H1 (cell line): ENCODE data around the gene NPNT. TPM values are rescaled to one million over a fixed set of nuclear protein-coding genes. Genes with fewer than 3 reads are reported as not detected.

ENCODE experiments used
- CTCF ChIA-PET: fragments of 300-600 bp; sonication (Branson Sonifier 250); formaldehyde crosslinking; loops from one replicate; lab custom pipeline; 2021; ENCODE audit not compliant: partially characterized antibody; lab: Charles Lee
- POLR2A ChIA-PET: fragments of 300-600 bp; sonication (Branson Sonifier 250); formaldehyde crosslinking; loops from one replicate; lab custom pipeline; 2021; ENCODE audit warnings: inconsistent platforms; ENCODE audit not compliant: partially characterized antibody; lab: Charles Lee
- DNase-seq, 2 experiments: peaks; one replicate each; pipeline versions ENCODE4 v3.0.0 to v3.0.0-alpha.2; 2010 to 2022; ENCODE audit warnings: low spot score in 2 of 2, low read depth in 1 of 2, mixed read lengths in 1 of 2
- FAIRE-seq: peaks from 2 replicates; lab custom pipeline; 2011; peaks lifted over from hg19 to GRCh38; lab: Jason Lieb, UNC
- H2AFZ ChIP-seq: 2 replicates; pipeline ENCODE4 v1.8.1; 2012; ENCODE audit warnings: low read length, inconsistent platforms
- H2AK5ac ChIP-seq: 2 replicates; pipeline ENCODE4 v1.6.1; 2013; ENCODE audit warnings: low read depth, low read length
- H2BK120ac ChIP-seq: replicated peaks from 2 replicates; pipeline ENCODE3; 2013; ENCODE audit warnings: low read depth, low read length, inconsistent platforms
- H2BK12ac ChIP-seq: 2 replicates; pipeline ENCODE4 v1.6.1; 2013; ENCODE audit warnings: low read depth, low read length
- H2BK15ac ChIP-seq: 2 replicates; pipeline ENCODE4 v1.6.1; 2013; ENCODE audit warnings: low read length
- H2BK20ac ChIP-seq: 2 replicates; pipeline ENCODE4 v1.6.1; 2013; ENCODE audit warnings: low read length
- H2BK5ac ChIP-seq: 2 replicates; pipeline ENCODE4 v1.6.1; 2013; ENCODE audit warnings: low read depth, low read length
- H3K14ac ChIP-seq: 2 replicates; pipeline ENCODE4 v1.6.1; 2013; ENCODE audit warnings: inconsistent platforms; ENCODE audit not compliant: insufficient read length
- H3K18ac ChIP-seq: 2 replicates; pipeline ENCODE4 v1.6.1; 2013; ENCODE audit warnings: low read length; ENCODE audit errors: extremely low read depth
- H3K23ac ChIP-seq: 2 replicates; pipeline ENCODE4 v1.6.1; 2013; ENCODE audit warnings: inconsistent platforms; ENCODE audit not compliant: insufficient read length
- H3K23me2 ChIP-seq: 2 replicates; pipeline ENCODE4 v1.6.1; 2013; ENCODE audit warnings: low read depth, low read length
- H3K27ac ChIP-seq: 2 replicates; pipeline ENCODE4 v1.6.1; 2011; ENCODE audit warnings: low read depth, low read length, inconsistent platforms
- H3K27me3 ChIP-seq, 4 experiments: replicated peaks in 1 of 4; 1 replicate in 1 of 4; 2 replicates in 3 of 4; pipeline versions ENCODE4 v1.6.1 to v1.8.1; 2011 to 2013; ENCODE audit warnings: low read length in 3 of 4, mild to moderate bottlenecking in 3 of 4, inconsistent platforms in 2 of 4, mixed read lengths in 2 of 4, moderate library complexity in 1 of 4; ENCODE audit not compliant: control insufficient read depth in 3 of 4, insufficient read depth in 3 of 4; ENCODE audit errors: extremely low read depth in 1 of 4
- H3K36me3 ChIP-seq, 4 experiments: 2 replicates each; pipeline versions ENCODE4 v1.6.1 to v1.8.1; 2011 to 2013; ENCODE audit warnings: mild to moderate bottlenecking in 4 of 4, low read length in 3 of 4, moderate library complexity in 2 of 4, control low read depth in 1 of 4, inconsistent platforms in 1 of 4; ENCODE audit not compliant: insufficient read depth in 4 of 4, control insufficient read depth in 2 of 4
- H3K4ac ChIP-seq: replicated peaks from 2 replicates; pipeline ENCODE3; 2013; ENCODE audit warnings: low read length, low read depth, mixed read lengths, inconsistent platforms; ENCODE audit not compliant: insufficient read length
- H3K4me1 ChIP-seq, 4 experiments: replicated peaks in 1 of 4; 1 replicate in 1 of 4; 2 replicates in 3 of 4; pipeline versions ENCODE4 v1.6.1 to v1.8.1; 2011 to 2013; ENCODE audit warnings: low read length in 3 of 4, inconsistent platforms in 2 of 4, mixed read lengths in 1 of 4; ENCODE audit not compliant: insufficient read depth in 4 of 4, control insufficient read depth in 3 of 4
- H3K4me2 ChIP-seq, 2 experiments: 2 replicates each; pipeline versions ENCODE4 v1.6.1 to v1.8.1; 2011 to 2013; ENCODE audit warnings: low read depth in 2 of 2, low read length in 2 of 2, control low read depth in 1 of 2, inconsistent platforms in 1 of 2, mild to moderate bottlenecking in 1 of 2; ENCODE audit not compliant: insufficient read depth in 1 of 2
- H3K4me3 ChIP-seq, 4 experiments: fragments of 200-600, 300-600 bp in 1 of 4; sonication (generic), shearing (Covaris generic), sonication (Bioruptor Twin) in 1 of 4; 2 replicates each; pipeline versions ENCODE4 v1.5.1 to v1.8.1; 2011 to 2016; ENCODE audit warnings: low read length in 4 of 4, low read depth in 3 of 4, control low read depth in 2 of 4, inconsistent platforms in 2 of 4, mild to moderate bottlenecking in 2 of 4, mixed read lengths in 1 of 4, moderate library complexity in 1 of 4; ENCODE audit not compliant: insufficient read depth in 2 of 4; ENCODE audit errors: extremely low read depth in 1 of 4
- H3K56ac ChIP-seq: replicated peaks from 2 replicates; pipeline ENCODE3; 2013; ENCODE audit warnings: low read depth, mild to moderate bottlenecking, mixed read lengths, low read length, inconsistent platforms; ENCODE audit not compliant: insufficient read length
- H3K79me1 ChIP-seq: 2 replicates; pipeline ENCODE4 v1.6.1; 2013; ENCODE audit warnings: low read depth, low read length, control low read depth
- H3K79me2 ChIP-seq, 2 experiments: 2 replicates each; pipeline versions ENCODE4 v1.6.1 to v1.8.1; 2012 to 2013; ENCODE audit warnings: low read length in 2 of 2, mild to moderate bottlenecking in 2 of 2, inconsistent platforms in 1 of 2; ENCODE audit not compliant: insufficient read depth in 2 of 2, control insufficient read depth in 1 of 2
- H3K9ac ChIP-seq, 4 experiments: replicated peaks in 1 of 4; 1 replicate in 1 of 4; 2 replicates in 3 of 4; pipeline versions ENCODE4 v1.6.1 to v1.8.1; 2011 to 2013; ENCODE audit warnings: low read depth in 3 of 4, low read length in 3 of 4, control low read depth in 2 of 4, mild to moderate bottlenecking in 2 of 4, moderate library complexity in 2 of 4, inconsistent platforms in 1 of 4; ENCODE audit errors: extremely low read depth in 1 of 4
- H3K9me3 ChIP-seq, 2 experiments: 2 replicates each; pipeline versions ENCODE4 v1.6.1 to v1.8.1; 2012 to 2013; ENCODE audit warnings: mild to moderate bottlenecking in 2 of 2, moderate library complexity in 2 of 2, control low read depth in 1 of 2, inconsistent platforms in 1 of 2, low read depth in 1 of 2, low read length in 1 of 2, mixed read lengths in 1 of 2; ENCODE audit not compliant: insufficient read depth in 2 of 2
- H4K20me1 ChIP-seq, 2 experiments: replicated peaks in 1 of 2; 2 replicates each; pipeline versions ENCODE3 to v1.8.1; 2011 to 2013; ENCODE audit warnings: inconsistent platforms in 2 of 2, low read length in 2 of 2, mild to moderate bottlenecking in 1 of 2; ENCODE audit not compliant: insufficient read depth in 2 of 2, control insufficient read depth in 1 of 2
- H4K5ac ChIP-seq: 2 replicates; pipeline ENCODE4 v1.6.1; 2013; ENCODE audit warnings: low read length, low read depth, mixed read lengths, inconsistent platforms; ENCODE audit not compliant: insufficient read length
- H4K8ac ChIP-seq: 2 replicates; pipeline ENCODE4 v1.8.0; 2013; ENCODE audit warnings: mild to moderate bottlenecking, moderate library complexity, low read length, inconsistent platforms; ENCODE audit not compliant: insufficient read depth; ENCODE audit errors: extremely low read depth
- H4K91ac ChIP-seq: replicated peaks from 2 replicates; pipeline ENCODE3; 2013; ENCODE audit warnings: low read length, mixed read lengths, inconsistent platforms; ENCODE audit not compliant: insufficient read length
- EP300 ChIP-seq, 2 experiments: IDR thresholded peaks; 1 replicate in 1 of 2; 2 replicates in 1 of 2; pipeline ENCODE4 v1.6.1; 2011 to 2012; ENCODE audit warnings: low read depth in 2 of 2, low read length in 2 of 2, mild to moderate bottlenecking in 2 of 2, borderline replicate concordance in 1 of 2, inconsistent platforms in 1 of 2, moderate library complexity in 1 of 2
- GTF2F1 ChIP-seq: IDR thresholded peaks from 2 replicates; pipeline ENCODE4 v1.6.1; 2012; ENCODE audit warnings: low read depth, low read length, improper control_type of control experiment, borderline replicate concordance
- POLR2AphosphoS5 ChIP-seq: IDR thresholded peaks from 2 replicates; pipeline ENCODE4 v1.6.1; 2011; ENCODE audit warnings: low read depth, low read length
- SIN3A ChIP-seq, 2 experiments: IDR thresholded peaks in 1 of 2; conservative IDR thresholded peaks in 1 of 2; 2 replicates each; pipeline ENCODE4 v1.6.1; 2011 to 2012; ENCODE audit warnings: low read length in 2 of 2, improper control_type of control experiment in 1 of 2, low read depth in 1 of 2, mild to moderate bottlenecking in 1 of 2
- TCF12 ChIP-seq: IDR thresholded peaks from 2 replicates; pipeline ENCODE4 v1.6.1; 2011; ENCODE audit warnings: low read depth, mild to moderate bottlenecking, low read length
- polyA plus RNA-seq, 7 experiments: library from polyadenylated mRNA; depleted of rRNA in 3 of 7; stranded (reverse) in 5 of 7; unstranded in 2 of 7; fragments of >200 nt in 5 of 7; fragments of 200-250 nt in 2 of 7; gene quantifications; 1 replicate in 5 of 7; 2 replicates in 1 of 7; 4 replicates in 1 of 7; pipeline versions ENCODE4 v1.2.1 to v1.2.3, GENCODE V29; 2011 to 2013; ENCODE audit warnings: missing spikeins in 2 of 7, mixed read lengths in 2 of 7
- total RNA-seq: library from RNA; stranded (reverse); fragmentation: NEBNext Ultra II Directional; extraction: Animal tissue kit (Norgen Biotek cat#: 25700); gene quantifications from 2 replicates; pipeline ENCODE4 v1.2.1, GENCODE V29; 2021

NPNT gene
- total and polyA plus RNA-seq, 2 of the 8 experiments (the other 6 are each of a cell fraction or from before 2014, with no cell fraction given): 0.24 to 0.97 TPM

- Histone ChIP-seq H3K18ac (no peak overlapping the region), H2AFZ (no peak overlapping the region), H3K4me3 (no peak overlapping the region), H2AK5ac (no peak overlapping the region), H3K36me3 (no peaks in the 10 kb centered on the region), H2BK120ac (no peak overlapping the region), H3K9ac (no peak overlapping the region), H3K9me3 (no peaks in the 10 kb centered on the region), H2BK5ac (no peak overlapping the region), H3K23ac (no peak overlapping the region), H4K20me1 (no peaks in the 10 kb centered on the region), H3K27ac (no peak overlapping the region), H3K79me1 (no peaks in the 10 kb centered on the region), H2BK20ac (no peak overlapping the region), H3K14ac (no peak overlapping the region), H3K4ac (no peak overlapping the region), H3K4me1 (peaks cover 0 to 5% (median 2%) of the 10 kb centered on the region in 4 experiments; a peak in 2 of 7 replicates), H2BK15ac (no peak overlapping the region), H3K79me2 (no peaks in the 10 kb centered on the region), H4K8ac (no peak overlapping the region), H4K5ac (no peak overlapping the region), H3K23me2 (no peaks in the 10 kb centered on the region), H3K27me3 (peaks cover 0 to 1% (median 0%) of the 10 kb centered on the region in 4 experiments; a peak in 1 of 7 replicates), H2BK12ac (no peak overlapping the region), H4K91ac (no peak overlapping the region), H3K56ac (no peak overlapping the region), H3K4me2 (no peak overlapping the region)
- CTCF ChIA-PET: no interaction called here
- POLR2A ChIA-PET: no interaction called here
- FAIRE-seq: no peak
- DNase-seq: no peak
- TF ChIP-seq EP300 (IDR thresholded peaks at IDR 0.05; ENCODE audit: borderline replicate concordance in 1 of 2, low read depth in 2 of 2, low read length in 2 of 2) (no peak), SIN3A (conservative IDR thresholded peaks at IDR 0.05 in 1 of 2, IDR thresholded peaks at IDR 0.05 in 1 of 2; ENCODE audit: low read depth in 1 of 2, low read length in 2 of 2) (no peak), TCF12 (no peak), POLR2AphosphoS5 (no peak), GTF2F1 (no peak)
These were observed 16.2 kb downstream of the NPNT start for GRCh38 chr4:105911426-105911825.
